Loucy (cell line): ENCODE measurements around the gene OR10A4.

ENCODE experiments used
- H2AFZ ChIP-seq: fragments of 200-600 bp; sonication (generic); 2 replicates; pipeline ENCODE4 v1.6.0; 2016; ENCODE audit warnings: antibody characterized with exemption, mild to moderate bottlenecking, low read length, moderate library complexity
- H3F3A ChIP-seq: fragments of 200-600 bp; 2 replicates; pipeline ENCODE4 v1.6.0; 2016; ENCODE audit warnings: antibody characterized with exemption, low read depth, mild to moderate bottlenecking
- H3K27me3 ChIP-seq: fragments of 200-600 bp; sonication (generic); 2 replicates; pipeline ENCODE4 v1.6.1; 2014; ENCODE audit warnings: low read length, mild to moderate bottlenecking; ENCODE audit not compliant: insufficient read depth, poor library complexity, severe bottlenecking
- H3K36me3 ChIP-seq: fragments of 200-600 bp; sonication (generic); 2 replicates; pipeline ENCODE4 v1.6.1; 2016; ENCODE audit warnings: low read length; ENCODE audit not compliant: insufficient read depth
- H3K4me1 ChIP-seq: fragments of 200-600 bp; sonication (generic); 2 replicates; pipeline ENCODE4 v1.5.1; 2014; ENCODE audit warnings: low read length, mild to moderate bottlenecking; ENCODE audit not compliant: insufficient read depth, poor library complexity, severe bottlenecking
- H3K4me2 ChIP-seq: fragments of 200-600 bp; sonication (generic); 2 replicates; pipeline ENCODE4 v1.6.0; 2014; ENCODE audit warnings: antibody characterized with exemption, low read length, low read depth, mild to moderate bottlenecking; ENCODE audit not compliant: poor library complexity, severe bottlenecking
- H3K4me3 ChIP-seq: fragments of 200-600 bp; sonication (generic); 2 replicates; pipeline ENCODE4 v1.5.1; 2014; ENCODE audit warnings: low read length, mild to moderate bottlenecking, mixed read lengths; ENCODE audit not compliant: poor library complexity, severe bottlenecking
- H3K79me2 ChIP-seq: fragments of 200-600 bp; sonication (generic); 2 replicates; pipeline ENCODE4 v1.6.1; 2014; ENCODE audit warnings: low read length; ENCODE audit not compliant: insufficient read depth
- H3K9ac ChIP-seq: fragments of 200-600 bp; sonication (generic); 2 replicates; pipeline ENCODE4 v1.6.0; 2014; ENCODE audit warnings: mild to moderate bottlenecking, low read depth, low read length, moderate library complexity; ENCODE audit not compliant: poor library complexity, severe bottlenecking
- H3K9me2 ChIP-seq: fragments of 200-600 bp; sonication (generic); replicated peaks from 2 replicates; pipeline ENCODE4 v1.6.1; 2016; ENCODE audit warnings: low read depth, low read length, mixed read lengths
- H3K9me3 ChIP-seq: fragments of 200-600 bp; sonication (generic); 2 replicates; pipeline ENCODE4 v1.6.1; 2014; ENCODE audit warnings: mild to moderate bottlenecking, antibody characterized with exemption, low read length, low read depth; ENCODE audit not compliant: insufficient read depth
- H4K20me1 ChIP-seq: fragments of 200-600 bp; sonication (generic); 2 replicates; pipeline ENCODE4 v1.6.0; 2014; ENCODE audit warnings: antibody characterized with exemption, low read length, mild to moderate bottlenecking; ENCODE audit not compliant: insufficient read depth, poor library complexity, severe bottlenecking
- EZH2phosphoT487 ChIP-seq: fragments of 200-600 bp; IDR thresholded peaks from 2 replicates; pipeline ENCODE4 v1.6.1; 2018; ENCODE audit warnings: antibody characterized with exemption, mild to moderate bottlenecking, moderate library complexity, borderline replicate concordance
- TF ChIP-seq, protein P1 (sequence below): fragments of 200-600 bp; sonication (generic); conservative IDR thresholded peaks from 2 replicates; pipeline ENCODE4 v1.5.1; 2014; ENCODE audit warnings: mild to moderate bottlenecking, antibody characterized with exemption, low read length

Gene OR10A4

DNA sequence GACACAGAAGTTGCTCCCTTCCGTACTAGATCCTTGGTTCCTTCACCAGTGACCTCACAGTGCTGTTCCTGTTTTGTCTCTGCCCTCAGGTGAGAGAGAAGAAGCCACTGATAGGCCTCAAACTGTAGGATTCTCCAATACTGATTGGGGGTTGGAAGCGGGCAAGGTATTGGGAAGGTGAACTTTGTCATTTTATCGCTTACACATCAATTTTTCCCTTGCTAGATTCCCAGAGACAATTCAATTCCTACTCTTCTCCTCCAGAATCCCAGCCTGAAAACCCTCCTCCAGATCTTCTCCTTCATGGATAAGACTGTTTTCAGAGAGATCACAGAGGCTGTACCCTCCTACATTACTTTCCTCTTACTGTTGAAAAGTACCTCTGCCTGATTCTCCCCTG, 35.0 kb downstream of the OR10A4 start:
- Histone ChIP-seq H3K79me2 (no peaks in the 10 kb centered on the region), H4K20me1 (no peaks in the 10 kb centered on the region), H3K4me3 (no peak overlapping the region), H3K4me1 (no peaks in the 10 kb centered on the region), H3K9ac (no peak overlapping the region), H3K36me3 (no peaks in the 10 kb centered on the region), H3K27me3 (no peaks in the 10 kb centered on the region), H3K9me2 (no peaks in the 10 kb centered on the region), H3F3A (no peaks in the 10 kb centered on the region), H3K9me3 (no peaks in the 10 kb centered on the region), H3K4me2 (no peak overlapping the region), H2AFZ (no peak overlapping the region)
- TF ChIP-seq, protein P1, sequence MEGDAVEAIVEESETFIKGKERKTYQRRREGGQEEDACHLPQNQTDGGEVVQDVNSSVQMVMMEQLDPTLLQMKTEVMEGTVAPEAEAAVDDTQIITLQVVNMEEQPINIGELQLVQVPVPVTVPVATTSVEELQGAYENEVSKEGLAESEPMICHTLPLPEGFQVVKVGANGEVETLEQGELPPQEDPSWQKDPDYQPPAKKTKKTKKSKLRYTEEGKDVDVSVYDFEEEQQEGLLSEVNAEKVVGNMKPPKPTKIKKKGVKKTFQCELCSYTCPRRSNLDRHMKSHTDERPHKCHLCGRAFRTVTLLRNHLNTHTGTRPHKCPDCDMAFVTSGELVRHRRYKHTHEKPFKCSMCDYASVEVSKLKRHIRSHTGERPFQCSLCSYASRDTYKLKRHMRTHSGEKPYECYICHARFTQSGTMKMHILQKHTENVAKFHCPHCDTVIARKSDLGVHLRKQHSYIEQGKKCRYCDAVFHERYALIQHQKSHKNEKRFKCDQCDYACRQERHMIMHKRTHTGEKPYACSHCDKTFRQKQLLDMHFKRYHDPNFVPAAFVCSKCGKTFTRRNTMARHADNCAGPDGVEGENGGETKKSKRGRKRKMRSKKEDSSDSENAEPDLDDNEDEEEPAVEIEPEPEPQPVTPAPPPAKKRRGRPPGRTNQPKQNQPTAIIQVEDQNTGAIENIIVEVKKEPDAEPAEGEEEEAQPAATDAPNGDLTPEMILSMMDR, result no peak
- TF ChIP-seq EZH2phosphoT487, result no peak

DNA sequence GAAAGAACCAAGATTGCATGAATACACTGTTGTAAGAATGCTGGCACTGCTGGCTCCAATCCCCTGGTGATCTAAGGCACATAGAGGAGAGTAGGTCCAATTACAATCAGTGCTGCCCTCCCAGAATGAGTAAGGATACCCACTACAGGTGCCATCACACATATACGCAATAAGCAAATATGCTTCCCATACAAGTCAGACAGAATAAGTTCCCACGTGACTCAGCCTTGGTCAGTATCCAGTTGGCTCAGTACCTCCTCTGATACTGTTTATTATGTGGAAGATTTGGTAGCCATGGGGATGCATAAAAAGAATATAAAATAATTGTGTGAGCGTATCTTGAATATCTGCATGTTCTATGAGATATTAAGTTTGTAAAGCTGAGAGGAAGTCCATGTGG, 35.5 kb downstream of the OR10A4 start:
- no peaks in the 10 kb centered on the region for H3K36me3 ChIP-seq
- H3K4me2 ChIP-seq, result no peak overlapping the region
- no peaks in the 10 kb centered on the region for H3K27me3 ChIP-seq
- H3K79me2 ChIP-seq, result no peaks in the 10 kb centered on the region
- no peaks in the 10 kb centered on the region for H3K9me3 ChIP-seq
- no peaks in the 10 kb centered on the region for H4K20me1 ChIP-seq
- H3F3A ChIP-seq, result no peaks in the 10 kb centered on the region
- no peak overlapping the region for H3K4me3 ChIP-seq
- TF ChIP-seq, protein P1, result no peak
- TF ChIP-seq EZH2phosphoT487, result no peak
- H3K9me2 ChIP-seq, result no peaks in the 10 kb centered on the region
- H3K4me1 ChIP-seq, result no peaks in the 10 kb centered on the region
- H3K9ac ChIP-seq, result no peak overlapping the region
- no peak overlapping the region for H2AFZ ChIP-seq

DNA sequence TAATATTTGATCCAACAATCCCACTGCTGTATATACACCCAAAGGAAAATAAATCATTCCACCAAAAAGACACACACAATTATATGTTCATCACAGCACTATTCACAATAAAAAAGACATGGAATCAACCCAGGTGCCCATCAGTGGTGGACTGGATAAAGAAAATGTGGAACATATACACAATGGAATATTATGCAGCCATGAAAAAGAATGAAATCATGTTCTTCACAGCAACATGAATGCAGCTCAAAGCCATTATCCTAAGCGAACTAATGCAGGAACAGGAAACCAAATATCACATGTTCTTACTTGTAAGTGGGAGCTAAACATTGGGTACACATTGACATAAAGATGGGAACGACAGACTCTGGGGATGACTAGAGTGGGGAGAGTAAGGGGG, 43.3 kb downstream of the OR10A4 start:
- no peaks in the 10 kb centered on the region for H4K20me1 ChIP-seq
- no peak overlapping the region for H3K9ac ChIP-seq
- no peak overlapping the region for H2AFZ ChIP-seq
- no peaks in the 10 kb centered on the region for H3K36me3 ChIP-seq
- TF ChIP-seq, protein P1, result no peak
- TF ChIP-seq EZH2phosphoT487, result no peak
- no peak overlapping the region for H3K4me2 ChIP-seq
- no peaks in the 10 kb centered on the region for H3F3A ChIP-seq
- H3K79me2 ChIP-seq, result no peaks in the 10 kb centered on the region
- no peaks in the 10 kb centered on the region for H3K9me3 ChIP-seq
- H3K9me2 ChIP-seq, result no peaks in the 10 kb centered on the region
- H3K4me1 ChIP-seq, result no peaks in the 10 kb centered on the region
- H3K27me3 ChIP-seq, result no peaks in the 10 kb centered on the region
- H3K4me3 ChIP-seq, result no peak overlapping the region
